ENCODE measurements around the gene DNMT3A. TPM values are rescaled to one million over a fixed set of nuclear protein-coding genes. Genes with fewer than 3 reads are reported as not detected.

Gene DNMT3A
- total and polyA plus RNA-seq, 7 donors = 4.4 to 30.2 (median 18.1) TPM

GRCh38 chr2:25340181-25340921 is 1.4 kb downstream of the DNMT3A start:
- Histone ChIP-seq H3K4me3 (peak overlapping the region; percentile 62 to 89 (median 76)), H3K27me3 (no peaks in the 10 kb centered on the region), H3K27ac (peak overlapping the region; percentile 87 to 93 (median 92)), H3K36me3 (no peaks in the 10 kb centered on the region), H3K4me1 (peaks cover 0 to 59% (median 50%) of the 10 kb centered on the region in 4 donors), H3K9me3 (no peaks in the 10 kb centered on the region)
- intact Hi-C loops (cut with DNase I) = loop anchor here (5.0 kb wide), 1 partner anchor 33 kb away; no protein-coding TSS in a partner anchor
- peak; percentile 77 for DNase-seq
- 3 to 7% methylated on average over 73 of the region's 73 CpGs for WGBS, 2 donors
- TF ChIP-seq POLR2A (IDR thresholded peaks at IDR 0.05) = no peak
- TF ChIP-seq EP300 (IDR thresholded peaks at IDR 0.05) = no peak
- no peak for TF ChIP-seq CTCF (IDR thresholded peaks at IDR 0.05)
- TF ChIP-seq POLR2AphosphoS5 (IDR thresholded peaks at IDR 0.05) = peak in 2 of 4 donors; percentile 38 to 41

DNA sequence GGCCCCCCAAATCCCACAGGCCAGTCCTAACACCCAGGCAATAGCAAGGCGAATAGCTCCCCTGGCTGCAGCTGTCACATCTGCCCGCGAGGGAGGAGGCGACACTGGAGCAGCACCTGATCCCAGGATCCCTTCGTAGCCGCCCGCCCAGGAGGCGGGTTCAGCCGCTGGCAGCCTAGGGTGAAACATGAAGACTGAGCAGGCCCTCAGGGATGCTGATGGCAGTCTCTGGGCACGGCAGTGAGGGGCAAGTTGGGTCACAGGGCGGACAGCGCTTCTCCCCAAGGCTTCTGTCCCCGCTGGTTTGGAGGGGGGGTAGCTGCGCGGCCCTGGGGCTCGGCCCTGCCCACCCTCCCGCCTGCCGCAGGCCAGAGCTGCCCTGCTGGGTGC is 1.9 kb downstream of the DNMT3A start:
- no peaks in the 10 kb centered on the region for H3K36me3 ChIP-seq
- H3K27me3 ChIP-seq = no peaks in the 10 kb centered on the region
- peaks cover 0 to 64% (median 53%) of the 10 kb centered on the region in 4 donors for H3K4me1 ChIP-seq
- peak overlapping the region; percentile 87 to 93 (median 92) for H3K27ac ChIP-seq
- intact Hi-C loops (cut with DNase I) = loop anchor here (5.0 kb wide), 2 partner anchors 32 to 42 kb away; no protein-coding TSS in a partner anchor
- H3K4me3 ChIP-seq = peak overlapping the region; percentile 62 to 89 (median 76)
- no peaks in the 10 kb centered on the region for H3K9me3 ChIP-seq
- peak; percentile 81 for DNase-seq
- no peak for TF ChIP-seq EP300 (IDR thresholded peaks at IDR 0.05)
- no peak for TF ChIP-seq POLR2A (IDR thresholded peaks at IDR 0.05)
- TF ChIP-seq POLR2AphosphoS5 (IDR thresholded peaks at IDR 0.05) = peak in 3 of 4 donors; percentile 31 to 42 (median 35)
- TF ChIP-seq CTCF (IDR thresholded peaks at IDR 0.05) = peak in 1 of 4 experiments; percentile 12
- WGBS, 2 donors = 20 to 62% methylated on average over 18 of the region's 18 CpGs

GRCh38 chr2:25339211-25339674 is 2.5 kb downstream of the DNMT3A start:
- peak; percentile 75 for DNase-seq
- H3K4me3 ChIP-seq = peak overlapping the region in 2 of 4 donors; percentile 84 to 89
- TF ChIP-seq EP300 (IDR thresholded peaks at IDR 0.05) (no peak), POLR2AphosphoS5 (IDR thresholded peaks at IDR 0.05) (peak in 1 of 4 donors; percentile 1)
- H3K9me3 ChIP-seq = no peaks in the 10 kb centered on the region
- 75 to 79% methylated on average over 8 of the region's 8 CpGs for WGBS, 2 donors
- intact Hi-C loops (cut with DNase I) = loop anchor here (5.0 kb wide), 1 partner anchor 42 kb away; no protein-coding TSS in a partner anchor
- no peaks in the 10 kb centered on the region for H3K27me3 ChIP-seq
- H3K4me1 ChIP-seq = peaks cover 0 to 68% (median 55%) of the 10 kb centered on the region in 4 donors
- H3K36me3 ChIP-seq = no peaks in the 10 kb centered on the region
- H3K27ac ChIP-seq = peak overlapping the region; percentile 87 to 93 (median 92)

- Histone ChIP-seq H3K9me3 (no peaks in the 10 kb centered on the region), H3K36me3 (no peaks in the 10 kb centered on the region), H3K4me3 (no peak overlapping the region), H3K4me1 (peaks cover 0 to 75% (median 60%) of the 10 kb centered on the region in 4 donors), H3K27ac (peak overlapping the region; percentile 87 to 93 (median 92)), H3K27me3 (no peaks in the 10 kb centered on the region)
- 87 to 91% methylated on average over 13 of the region's 13 CpGs for WGBS, 2 donors
- DNase-seq = no peak
- TF ChIP-seq POLR2AphosphoS5 (IDR thresholded peaks at IDR 0.05) = no peak
- TF ChIP-seq CTCF (IDR thresholded peaks at IDR 0.05) = no peak
- TF ChIP-seq EP300 (IDR thresholded peaks at IDR 0.05) = no peak
- TF ChIP-seq POLR2A (IDR thresholded peaks at IDR 0.05) = no peak
- intact Hi-C loops (cut with DNase I) = loop anchor here (5.0 kb wide), 1 partner anchor 41 kb away; no protein-coding TSS in a partner anchor
Observed at GRCh38 chr2:25338401-25338800, 3.3 kb downstream of the DNMT3A start.

DNA sequence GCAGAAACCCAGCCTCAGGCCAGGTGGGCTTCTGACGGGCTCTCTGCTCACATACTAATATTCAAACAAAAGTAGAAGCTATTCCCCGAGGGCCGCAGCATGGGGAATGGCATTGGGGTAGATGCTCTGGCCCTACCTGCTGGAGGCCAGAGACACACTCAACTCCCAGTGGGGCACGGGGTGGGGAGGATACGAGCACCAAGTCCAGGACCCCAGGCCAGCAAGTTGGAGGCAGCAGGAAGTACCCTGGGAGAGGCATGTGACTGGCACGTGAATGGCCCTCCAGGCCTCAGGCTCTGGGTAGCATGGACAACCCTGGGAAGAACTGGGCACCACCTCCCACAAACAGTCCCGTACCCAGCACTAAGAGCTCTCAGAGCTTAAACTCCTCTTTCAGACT is 3.8 kb downstream of the DNMT3A start:
- Histone ChIP-seq H3K9me3 (no peaks in the 10 kb centered on the region), H3K4me3 (no peak overlapping the region), H3K27ac (peak overlapping the region; percentile 87 to 93 (median 92)), H3K4me1 (peaks cover 0 to 78% (median 65%) of the 10 kb centered on the region in 4 donors), H3K36me3 (no peaks in the 10 kb centered on the region), H3K27me3 (no peaks in the 10 kb centered on the region)
- WGBS, 2 donors = 88 to 90% methylated on average over 7 of the region's 7 CpGs
- intact Hi-C loops (cut with DNase I) = loop anchor here (5.0 kb wide), 1 partner anchor 41 kb away; no protein-coding TSS in a partner anchor
- TF ChIP-seq POLR2A (IDR thresholded peaks at IDR 0.05) = no peak
- DNase-seq = no peak

All from sigmoid colon (tissue), 7 donors.